Kidney glomerular epithelial cell (primary cell): Measurements from ENCODE around the gene RORB.

Experiments used
- DNase-seq: peaks from one replicate; lab custom pipeline; 2025; lab: John Stamatoyannopoulos, UW

RORB gene

GRCh38 chr9:74598874-74599273 is 101.7 kb downstream of the RORB start:
- DNase-seq: no peak

DNA sequence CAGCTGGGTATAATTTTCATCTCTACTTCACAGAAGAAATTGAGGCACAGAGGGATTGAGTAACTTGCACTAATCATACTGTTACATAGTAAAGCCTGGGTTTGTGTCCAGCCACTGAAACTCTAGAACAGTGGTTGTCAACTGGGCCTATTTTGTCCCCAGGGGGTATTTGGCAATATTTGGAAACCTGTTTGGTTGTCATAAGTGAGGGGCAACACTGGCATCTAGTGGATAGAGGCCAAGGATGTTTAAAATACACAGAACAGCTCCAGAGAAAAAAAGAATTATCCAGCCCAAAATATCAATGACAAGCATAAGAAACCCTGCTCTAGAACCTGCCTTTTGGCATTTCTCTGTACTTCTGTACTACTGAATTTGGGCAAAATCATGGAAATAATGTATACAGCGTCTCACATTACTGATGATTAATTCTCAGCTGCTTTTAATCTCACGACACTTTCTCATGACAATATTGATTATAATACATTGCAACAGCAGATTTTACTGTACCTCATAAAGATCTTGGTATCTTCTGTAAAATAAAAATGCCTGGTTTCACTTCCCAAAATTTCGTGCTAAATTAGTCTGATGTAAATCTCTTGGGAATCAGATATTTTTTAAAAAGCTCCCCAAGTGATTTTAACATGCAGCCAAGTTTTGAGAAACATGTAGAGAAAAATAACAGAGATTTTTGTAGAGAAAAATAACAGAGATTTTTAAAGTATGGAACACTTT is 112.7 kb downstream of the RORB start:
- DNase-seq: no peak

DNA sequence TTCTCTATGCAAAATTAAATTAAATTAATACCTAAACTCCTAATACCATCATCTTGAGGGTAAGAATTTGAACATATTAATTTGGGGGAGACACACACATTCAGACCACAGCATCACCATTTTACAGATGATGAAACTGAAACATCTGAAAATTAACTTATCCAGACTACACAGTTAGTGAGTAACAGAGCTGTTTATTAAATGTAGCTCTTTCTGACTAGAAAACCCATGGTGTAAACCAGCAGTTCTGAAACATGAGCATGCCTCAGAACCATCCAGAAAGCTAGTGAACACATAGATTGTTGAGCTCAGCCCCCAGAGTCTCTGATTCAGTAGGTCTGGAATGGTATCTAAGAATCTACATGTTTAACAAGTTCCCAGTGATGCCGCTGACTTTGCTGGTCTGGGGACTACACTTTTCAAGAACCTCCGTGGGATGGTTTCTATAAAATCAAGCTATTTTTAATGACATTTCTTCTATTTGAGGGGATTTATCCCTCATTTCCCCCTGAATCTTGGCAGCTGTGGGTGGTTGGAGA is 113.5 kb downstream of the RORB start:
- DNase-seq: no peak

GRCh38 chr9:74630228-74630627 is 133.1 kb downstream of the RORB start:
- DNase-seq: no peak

DNA sequence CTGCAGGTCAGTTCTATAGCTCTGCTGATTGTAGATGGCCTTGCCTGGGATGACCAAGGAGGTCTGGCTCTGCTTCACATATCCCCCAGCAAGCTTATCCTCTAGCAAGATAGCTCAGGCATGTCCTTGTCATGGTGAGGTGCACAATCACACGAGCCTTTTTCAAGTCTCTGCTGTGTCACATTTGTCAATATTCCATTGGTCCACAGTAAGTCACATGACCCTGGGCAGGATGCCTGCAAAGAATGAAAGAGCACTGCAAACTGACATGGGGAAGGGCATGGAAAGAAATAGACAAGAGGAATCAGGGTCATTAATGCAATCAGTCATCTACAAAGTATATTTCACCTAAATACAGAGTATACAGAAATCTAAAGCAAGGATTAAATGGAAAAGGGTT is 142.0 kb downstream of the RORB start:
- DNase-seq: no peak

DNA sequence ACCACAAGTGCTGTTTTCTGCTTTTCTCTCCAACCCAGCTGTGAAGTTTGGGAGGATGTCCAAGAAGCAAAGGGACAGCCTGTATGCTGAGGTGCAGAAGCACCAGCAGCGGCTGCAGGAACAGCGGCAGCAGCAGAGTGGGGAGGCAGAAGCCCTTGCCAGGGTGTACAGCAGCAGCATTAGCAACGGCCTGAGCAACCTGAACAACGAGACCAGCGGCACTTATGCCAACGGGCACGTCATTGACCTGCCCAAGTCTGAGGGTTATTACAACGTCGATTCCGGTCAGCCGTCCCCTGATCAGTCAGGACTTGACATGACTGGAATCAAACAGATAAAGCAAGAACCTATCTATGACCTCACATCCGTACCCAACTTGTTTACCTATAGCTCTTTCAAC is 145.2 kb downstream of the RORB start:
- DNase-seq: no peak

DNA sequence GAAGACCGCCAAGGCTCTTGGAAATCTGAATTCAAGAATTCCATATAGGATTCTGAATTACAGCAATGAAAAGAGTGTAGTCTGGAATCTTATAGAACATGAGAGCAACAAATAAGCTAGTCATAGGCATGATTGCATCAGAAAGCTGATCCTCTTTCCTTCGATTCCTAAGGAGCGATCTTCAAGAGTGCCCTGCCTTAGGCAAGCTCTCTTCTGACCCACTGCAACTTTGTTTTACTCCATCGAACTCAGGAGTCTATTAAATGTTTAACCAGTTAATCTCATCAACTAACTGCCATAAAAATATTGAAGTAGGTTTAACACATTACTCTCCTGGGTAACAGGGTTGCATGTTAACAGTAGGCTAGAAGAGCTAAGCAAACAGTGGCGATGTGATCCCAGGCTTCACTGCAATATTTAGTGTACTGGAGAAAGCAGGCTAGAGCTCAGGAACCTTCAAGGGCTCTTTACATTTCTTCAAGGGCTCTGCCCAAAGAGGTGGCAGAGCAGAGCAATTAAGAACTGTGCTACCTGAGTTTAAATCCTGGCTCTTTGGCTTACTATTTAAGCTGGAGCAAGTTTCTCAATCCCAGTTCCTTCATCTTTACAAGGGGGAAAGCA is 146.3 kb downstream of the RORB start:
- no peak for DNase-seq

DNA sequence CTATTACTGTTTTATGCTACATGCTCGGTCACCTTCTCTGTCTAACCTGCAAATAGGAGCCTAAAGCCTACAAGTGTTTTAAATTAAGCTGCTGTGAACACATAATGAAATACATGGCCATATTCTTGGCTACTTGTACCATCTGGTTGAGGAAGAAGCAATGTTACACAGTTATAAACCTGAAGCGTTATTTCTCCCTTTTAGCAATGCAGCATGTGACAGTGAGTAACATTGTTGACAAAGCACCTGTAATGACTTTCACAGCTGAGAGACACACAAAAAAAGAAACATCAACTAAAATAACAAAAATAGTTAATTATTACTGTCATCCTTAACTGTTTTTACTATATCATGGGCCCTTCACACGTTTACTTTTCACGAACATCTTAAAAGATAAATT is 146.9 kb downstream of the RORB start:
- DNase-seq: no peak

- DNase-seq: no peak
Measured at GRCh38 chr9:74645007-74645639, 148.0 kb downstream of the RORB start.

DNA sequence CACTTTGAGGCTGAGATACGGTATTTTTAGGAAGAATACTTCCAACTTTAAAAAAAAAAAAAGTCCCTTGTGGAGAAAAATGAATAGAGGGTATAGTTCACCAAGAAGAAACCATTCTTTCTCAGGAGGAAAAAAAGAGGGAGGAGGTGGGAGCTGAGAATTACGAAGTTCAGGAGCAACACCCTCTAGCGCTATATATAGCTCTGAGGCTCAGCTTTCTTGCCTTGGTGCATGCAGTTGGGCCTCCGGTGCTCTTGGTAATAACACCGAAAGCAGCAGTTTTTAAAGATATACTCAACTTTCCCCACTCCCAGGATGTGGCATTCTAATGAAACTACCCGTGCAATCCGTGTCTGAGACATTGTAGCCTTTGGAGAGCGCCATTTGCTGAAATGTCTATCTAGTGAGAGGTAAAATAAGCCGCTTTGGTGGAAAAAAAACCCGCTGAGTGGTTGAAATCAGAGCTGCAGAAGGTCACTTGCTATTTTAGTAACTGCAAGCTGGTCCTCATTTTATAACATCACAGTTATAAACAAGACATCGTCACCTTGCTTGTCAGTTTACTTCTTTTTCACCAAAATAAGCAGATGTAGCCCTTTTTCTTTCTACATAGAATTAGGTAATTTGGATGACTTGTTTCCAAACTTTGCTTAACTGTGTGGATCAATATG is 156.4 kb downstream of the RORB start:
- no peak for DNase-seq

GRCh38 chr9:74662674-74663073 is 165.5 kb downstream of the RORB start:
- no peak for DNase-seq

DNA sequence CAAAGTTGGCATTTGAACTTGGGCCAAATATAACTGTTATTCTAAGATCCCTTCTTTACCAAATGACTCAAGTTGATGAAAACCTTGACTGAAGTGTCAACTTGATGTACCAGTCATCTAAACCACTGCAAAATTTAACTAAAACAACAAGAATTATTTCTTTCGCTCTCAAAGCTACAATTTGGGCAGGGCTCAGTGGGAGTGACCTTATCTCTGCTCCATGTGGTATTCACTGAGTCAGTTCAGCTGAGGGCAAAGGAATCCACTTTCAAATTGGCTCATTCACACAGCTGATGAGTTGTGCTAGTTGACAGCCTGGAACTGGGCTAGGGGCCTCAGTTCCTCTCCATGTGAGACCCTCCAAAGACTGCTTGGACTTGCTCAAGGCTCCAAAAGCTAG is 166.3 kb downstream of the RORB start:
- no peak for DNase-seq

DNA sequence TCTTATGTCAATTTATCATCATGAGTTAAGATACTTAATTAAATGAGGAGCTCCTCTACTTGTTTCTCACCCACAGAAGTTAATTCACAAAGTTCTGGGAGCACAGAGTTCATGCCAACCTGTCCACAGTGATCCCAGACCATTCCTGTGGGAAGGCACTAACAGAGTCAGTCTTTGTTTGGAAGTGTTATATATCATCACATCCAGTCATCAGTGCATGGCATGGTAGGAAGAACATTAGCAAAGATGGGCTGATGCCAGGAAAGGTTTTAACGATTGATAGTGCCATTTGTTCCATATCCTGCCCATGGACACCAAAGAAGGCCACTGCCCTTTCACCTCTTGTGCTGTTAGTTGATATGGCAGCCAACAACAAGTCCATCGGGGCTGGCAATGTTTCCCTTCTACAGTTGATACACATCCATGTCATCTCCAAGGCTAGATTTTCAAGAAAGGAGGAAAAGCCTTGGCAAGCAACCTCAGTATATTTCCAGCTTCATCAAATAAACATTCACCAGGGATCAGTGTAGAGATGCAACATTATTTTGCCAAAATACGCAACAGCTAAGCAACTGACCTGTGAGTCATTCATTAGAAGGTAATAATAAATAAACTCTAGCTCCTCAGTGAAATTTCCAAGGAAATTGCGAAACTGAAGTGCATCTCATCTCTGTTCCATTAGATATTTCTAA is 169.6 kb downstream of the RORB start:
- no peak for DNase-seq

DNA sequence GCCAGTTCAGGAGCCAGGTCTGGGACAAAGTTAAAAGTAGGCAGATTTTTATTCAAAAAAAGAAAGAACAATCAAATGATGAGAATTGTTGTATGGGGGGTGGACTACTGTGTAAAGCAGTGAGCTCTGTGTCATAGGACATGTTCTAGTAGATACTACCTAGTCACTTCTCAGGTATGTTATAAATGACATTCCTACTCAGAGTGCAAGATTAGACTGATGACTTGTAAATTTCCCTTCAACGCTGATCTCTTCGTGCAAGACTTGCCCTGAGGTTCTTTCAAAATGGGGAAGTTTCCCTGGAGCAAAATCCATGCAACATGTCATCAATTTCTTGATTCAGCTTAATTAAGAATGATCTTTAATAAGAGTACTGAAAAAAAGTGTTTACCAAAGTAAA is 175.1 kb downstream of the RORB start:
- DNase-seq: no peak

GRCh38 chr9:74674077-74674476 is 176.9 kb downstream of the RORB start:
- DNase-seq: no peak

DNA sequence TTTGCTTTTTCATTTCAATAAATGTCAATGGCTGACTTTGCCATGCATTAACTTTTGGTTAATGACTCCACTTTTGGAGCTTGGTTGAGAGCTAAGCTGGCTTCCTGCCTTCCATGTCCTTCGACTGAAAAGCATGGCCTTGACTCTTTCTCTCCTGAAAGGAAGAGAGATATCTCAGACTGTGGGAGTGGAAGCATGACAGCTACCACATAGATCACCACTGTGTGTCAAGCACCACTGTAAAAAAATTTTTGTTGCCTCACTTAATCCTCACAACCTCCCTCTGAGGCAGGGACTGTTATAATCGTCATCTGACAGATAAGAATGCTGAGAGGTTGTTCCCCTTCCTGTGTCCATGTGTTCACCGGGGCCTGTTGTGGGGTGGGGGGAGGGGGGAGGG is 184.8 kb downstream of the RORB start:
- DNase-seq: no peak

GRCh38 chr9:74683322-74683721 is 186.2 kb downstream of the RORB start:
- no peak for DNase-seq

- no peak for DNase-seq
Measured at GRCh38 chr9:74691058-74691457, 193.9 kb downstream of the RORB start.

- no peak for DNase-seq
Measured at GRCh38 chr9:74696520-74696919, 199.4 kb downstream of the RORB start.

GRCh38 chr9:74697535-74697934 is 200.4 kb downstream of the RORB start:
- DNase-seq: no peak

- peak; percentile 15 for DNase-seq
Measured at GRCh38 chr9:74711341-74711740, 214.2 kb downstream of the RORB start.

GRCh38 chr9:74718709-74719108 is 221.6 kb downstream of the RORB start:
- no peak for DNase-seq
